Breast epithelium (tissue), 4 donors: ENCODE results near the gene PRR9. TPM values are rescaled to one million over a fixed set of nuclear protein-coding genes. Genes with fewer than 3 reads are reported as not detected.

ENCODE experiments used
- DNase-seq, 2 donors: peaks; one replicate each; pipeline ENCODE4 v3.0.0-alpha.2; 2019; ENCODE audit warnings: low spot score in 2 of 2
- H3K27ac ChIP-seq, 2 donors: fragments of 200-600 bp; sonication (generic) in 1 of 2; one replicate each; pipeline ENCODE4 v1.5.1; 2016 to 2019; ENCODE audit warnings: mild to moderate bottlenecking in 1 of 2
- H3K27me3 ChIP-seq, 2 donors: fragments of 200-600 bp; sonication (generic) in 1 of 2; one replicate each; pipeline versions ENCODE4 v1.5.1 to v1.6.0; 2017 to 2019; ENCODE audit warnings: control low read depth in 1 of 2, mild to moderate bottlenecking in 1 of 2
- H3K36me3 ChIP-seq: fragments of 200-600 bp; one replicate; pipeline ENCODE4 v1.5.1; 2019
- H3K4me1 ChIP-seq, 2 donors: fragments of 200-600 bp; sonication (generic); one replicate each; pipeline ENCODE4 v1.5.1; 2016 to 2019; ENCODE audit warnings: control low read depth in 1 of 2
- H3K4me3 ChIP-seq, 3 donors: fragments of 200-600 bp; sonication (generic); 1 replicate in 2 of 3; 2 replicates in 1 of 3; pipeline ENCODE4 v1.5.1; 2016 to 2019; ENCODE audit warnings: mild to moderate bottlenecking in 3 of 3, moderate library complexity in 2 of 3
- H3K9me3 ChIP-seq, 2 donors: fragments of 200-600 bp; sonication (generic) in 1 of 2; one replicate each; pipeline ENCODE4 v1.5.1; 2016 to 2019; ENCODE audit warnings: control low read depth in 1 of 2
- CTCF ChIP-seq, 3 donors: fragments of 450-650 bp; IDR thresholded peaks; one replicate each; pipeline ENCODE4 v1.5.1; 2016 to 2017; ENCODE audit warnings: antibody characterized with exemption in 3 of 3, mild to moderate bottlenecking in 3 of 3, moderate library complexity in 3 of 3
- POLR2A ChIP-seq: fragments of 450-650 bp; IDR thresholded peaks from one replicate; pipeline ENCODE4 v1.6.1; 2016; ENCODE audit warnings: antibody characterized with exemption, mild to moderate bottlenecking, moderate library complexity
- POLR2AphosphoS5 ChIP-seq, 3 donors: sonication (generic); formaldehyde crosslinking; IDR thresholded peaks; one replicate each; pipeline ENCODE4 v1.6.1; 2017; ENCODE audit warnings: antibody characterized with exemption in 3 of 3
- intact Hi-C: fragments of 100-400 bp; cut with DNase I; formaldehyde crosslinking; loops from one replicate; pipeline ENCODE4 v1.15.1; 2023; ENCODE audit warnings: low total_unique reads
- total RNA-seq, 3 donors: library from RNA; depleted of rRNA; stranded (reverse); fragments of >200 nt; gene quantifications; one replicate each; pipeline ENCODE4 v1.1.0, GENCODE V29; 2016

The PRR9 gene
- total RNA-seq, 3 donors from 2014 or later: not detected

GRCh38 chr1:153203130-153203529, 14.3 kb upstream of the PRR9 start, which contains the start of gene LELP1:
Gene LELP1, plus strand, starts transcription at chr1:153203430. Its CDS starts 1,278 bp downstream, at chr1:153204708.
- no peaks in the 10 kb centered on the region for H3K27me3 ChIP-seq
- TF ChIP-seq POLR2A (no peak), POLR2AphosphoS5 (IDR thresholded peaks at IDR 0.05) (no peak), CTCF (IDR thresholded peaks at IDR 0.05) (no peak)
- H3K36me3 ChIP-seq: no peaks in the 10 kb centered on the region
- no peak within 1 kb of the TSS for H3K4me3 ChIP-seq
- no peaks in the 10 kb centered on the region for H3K4me1 ChIP-seq
- intact Hi-C loops: no loop called here
- H3K27ac ChIP-seq: no peak within 1 kb of the TSS
- H3K9me3 ChIP-seq: no peaks in the 10 kb centered on the region
- no peak for DNase-seq

- TF ChIP-seq CTCF (IDR thresholded peaks at IDR 0.05) (no peak), POLR2A (no peak), POLR2AphosphoS5 (IDR thresholded peaks at IDR 0.05) (no peak)
- H3K4me1 ChIP-seq: no peaks in the 10 kb centered on the region
- intact Hi-C loops: no loop called here
- DNase-seq: no peak
- H3K27me3 ChIP-seq: peaks cover 0 to 6% of the 10 kb centered on the region in 2 donors
- no peak overlapping the region for H3K4me3 ChIP-seq
- no peak overlapping the region for H3K27ac ChIP-seq
- H3K9me3 ChIP-seq: no peaks in the 10 kb centered on the region
- no peaks in the 10 kb centered on the region for H3K36me3 ChIP-seq
Measured at GRCh38 chr1:153206631-153207030, 10.8 kb upstream of the PRR9 start.

GRCh38 chr1:153210206-153210605, 7.2 kb upstream of the PRR9 start:
- no peaks in the 10 kb centered on the region for H3K4me1 ChIP-seq
- no peaks in the 10 kb centered on the region for H3K9me3 ChIP-seq
- DNase-seq: no peak
- H3K36me3 ChIP-seq: no peaks in the 10 kb centered on the region
- H3K27me3 ChIP-seq: peaks cover 0 to 6% of the 10 kb centered on the region in 2 donors
- no peak overlapping the region for H3K4me3 ChIP-seq
- intact Hi-C loops: no loop called here
- no peak for TF ChIP-seq POLR2AphosphoS5 (IDR thresholded peaks at IDR 0.05)
- no peak for TF ChIP-seq POLR2A
- no peak for TF ChIP-seq CTCF (IDR thresholded peaks at IDR 0.05)
- no peak overlapping the region for H3K27ac ChIP-seq

- Histone ChIP-seq H3K27me3 (peaks cover 0 to 6% of the 10 kb centered on the region in 2 donors), H3K9me3 (no peaks in the 10 kb centered on the region), H3K4me3 (no peak overlapping the region), H3K27ac (no peak overlapping the region), H3K36me3 (no peaks in the 10 kb centered on the region), H3K4me1 (no peaks in the 10 kb centered on the region)
- no peak for TF ChIP-seq POLR2A
- no peak for TF ChIP-seq CTCF (IDR thresholded peaks at IDR 0.05)
- TF ChIP-seq POLR2AphosphoS5 (IDR thresholded peaks at IDR 0.05): no peak
- intact Hi-C loops: no loop called here
- no peak for DNase-seq
Measured at GRCh38 chr1:153212201-153212600, 5.2 kb upstream of the PRR9 start.

- Histone ChIP-seq H3K4me1 (no peaks in the 10 kb centered on the region), H3K36me3 (no peaks in the 10 kb centered on the region), H3K27me3 (peaks cover 0 to 6% of the 10 kb centered on the region in 2 donors), H3K9me3 (no peaks in the 10 kb centered on the region), H3K27ac (no peak overlapping the region), H3K4me3 (no peak overlapping the region)
- intact Hi-C loops: no loop called here
- no peak for DNase-seq
- TF ChIP-seq POLR2A (no peak), CTCF (IDR thresholded peaks at IDR 0.05) (no peak), POLR2AphosphoS5 (IDR thresholded peaks at IDR 0.05) (no peak)
Measured at GRCh38 chr1:153213519-153213918, 3.9 kb upstream of the PRR9 start.
